ENCODE measurements around the gene THSD4.

The THSD4 gene

DNA sequence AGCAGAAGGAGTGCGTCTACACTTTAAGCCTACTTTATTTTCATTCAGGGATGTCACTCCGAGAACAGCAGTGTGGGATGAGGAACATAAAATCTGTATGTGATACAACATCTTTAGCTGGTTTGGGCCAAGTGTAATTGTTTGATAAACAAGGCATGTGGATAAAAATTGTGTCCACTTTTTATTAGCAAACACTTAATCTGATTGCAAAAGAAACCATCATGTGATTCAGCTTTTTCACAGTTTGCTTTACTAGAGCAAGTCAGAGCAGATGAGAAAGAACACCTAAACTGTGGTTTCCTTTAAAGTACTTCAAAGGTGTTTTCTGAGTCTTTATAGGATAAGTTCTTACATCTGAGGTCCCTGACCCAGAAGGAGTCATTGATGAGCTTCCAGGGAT lies 237.9 kb downstream of the THSD4 start:
- no peak overlapping the region for H2AFZ ChIP-seq (ENCODE audit: low read depth)
- no peaks in the 10 kb centered on the region for H3K79me2 ChIP-seq (ENCODE audit: insufficient read depth, low read depth)
- H3K9ac ChIP-seq: no peak overlapping the region
- no peak overlapping the region for H3K27ac ChIP-seq
- H4K20me1 ChIP-seq (ENCODE audit: insufficient read depth): no peaks in the 10 kb centered on the region
- H3K4me2 ChIP-seq: no peak overlapping the region
- H3K4me1 ChIP-seq (ENCODE audit: low read depth, poor library complexity, severe bottlenecking): no peaks in the 10 kb centered on the region
- no peaks in the 10 kb centered on the region for H3K27me3 ChIP-seq (ENCODE audit: insufficient read depth, low read depth)
- TF ChIP-seq, protein P1, sequence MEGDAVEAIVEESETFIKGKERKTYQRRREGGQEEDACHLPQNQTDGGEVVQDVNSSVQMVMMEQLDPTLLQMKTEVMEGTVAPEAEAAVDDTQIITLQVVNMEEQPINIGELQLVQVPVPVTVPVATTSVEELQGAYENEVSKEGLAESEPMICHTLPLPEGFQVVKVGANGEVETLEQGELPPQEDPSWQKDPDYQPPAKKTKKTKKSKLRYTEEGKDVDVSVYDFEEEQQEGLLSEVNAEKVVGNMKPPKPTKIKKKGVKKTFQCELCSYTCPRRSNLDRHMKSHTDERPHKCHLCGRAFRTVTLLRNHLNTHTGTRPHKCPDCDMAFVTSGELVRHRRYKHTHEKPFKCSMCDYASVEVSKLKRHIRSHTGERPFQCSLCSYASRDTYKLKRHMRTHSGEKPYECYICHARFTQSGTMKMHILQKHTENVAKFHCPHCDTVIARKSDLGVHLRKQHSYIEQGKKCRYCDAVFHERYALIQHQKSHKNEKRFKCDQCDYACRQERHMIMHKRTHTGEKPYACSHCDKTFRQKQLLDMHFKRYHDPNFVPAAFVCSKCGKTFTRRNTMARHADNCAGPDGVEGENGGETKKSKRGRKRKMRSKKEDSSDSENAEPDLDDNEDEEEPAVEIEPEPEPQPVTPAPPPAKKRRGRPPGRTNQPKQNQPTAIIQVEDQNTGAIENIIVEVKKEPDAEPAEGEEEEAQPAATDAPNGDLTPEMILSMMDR (conservative IDR thresholded peaks at IDR 0.05; ENCODE audit: low read depth, low read length): no peak
- H3K4me3 ChIP-seq (IDR thresholded peaks at IDR 0.05; ENCODE audit: insufficient read depth, low read depth, low read length): no peak overlapping the region
- no peaks in the 10 kb centered on the region for H3K36me3 ChIP-seq (ENCODE audit: insufficient read depth)

GRCh38 chr15:71355268-71355667 lies 240.0 kb downstream of the THSD4 start:
- Histone ChIP-seq H3K36me3 (ENCODE audit: insufficient read depth) (no peaks in the 10 kb centered on the region), H3K27me3 (ENCODE audit: insufficient read depth, low read depth) (no peaks in the 10 kb centered on the region), H4K20me1 (ENCODE audit: insufficient read depth) (no peaks in the 10 kb centered on the region), H3K79me2 (ENCODE audit: insufficient read depth, low read depth) (no peaks in the 10 kb centered on the region), H3K9ac (no peak overlapping the region), H3K4me1 (ENCODE audit: low read depth, poor library complexity, severe bottlenecking) (no peaks in the 10 kb centered on the region), H3K27ac (no peak overlapping the region), H3K4me3 (IDR thresholded peaks at IDR 0.05; ENCODE audit: insufficient read depth, low read depth, low read length) (no peak overlapping the region), H2AFZ (ENCODE audit: low read depth) (no peak overlapping the region), H3K4me2 (no peak overlapping the region)
- TF ChIP-seq, protein P1 (conservative IDR thresholded peaks at IDR 0.05; ENCODE audit: low read depth, low read length): no peak

- TF ChIP-seq, protein P1 (conservative IDR thresholded peaks at IDR 0.05; ENCODE audit: low read depth, low read length): no peak
- Histone ChIP-seq H3K36me3 (ENCODE audit: insufficient read depth) (no peaks in the 10 kb centered on the region), H2AFZ (ENCODE audit: low read depth) (no peak overlapping the region), H3K9ac (no peak overlapping the region), H3K27ac (no peak overlapping the region), H3K4me2 (no peak overlapping the region), H3K4me1 (ENCODE audit: low read depth, poor library complexity, severe bottlenecking) (no peaks in the 10 kb centered on the region), H3K27me3 (ENCODE audit: insufficient read depth, low read depth) (no peaks in the 10 kb centered on the region), H3K4me3 (IDR thresholded peaks at IDR 0.05; ENCODE audit: insufficient read depth, low read depth, low read length) (no peak overlapping the region), H4K20me1 (ENCODE audit: insufficient read depth) (no peaks in the 10 kb centered on the region), H3K79me2 (ENCODE audit: insufficient read depth, low read depth) (no peaks in the 10 kb centered on the region)
These were observed 242.1 kb downstream of the THSD4 start for GRCh38 chr15:71357321-71357732.

GRCh38 chr15:71357967-71358366 lies 242.7 kb downstream of the THSD4 start:
- H3K4me1 ChIP-seq (ENCODE audit: low read depth, poor library complexity, severe bottlenecking): no peaks in the 10 kb centered on the region
- no peak overlapping the region for H2AFZ ChIP-seq (ENCODE audit: low read depth)
- no peaks in the 10 kb centered on the region for H3K36me3 ChIP-seq (ENCODE audit: insufficient read depth)
- H3K4me3 ChIP-seq (IDR thresholded peaks at IDR 0.05; ENCODE audit: insufficient read depth, low read depth, low read length): no peak overlapping the region
- no peaks in the 10 kb centered on the region for H3K79me2 ChIP-seq (ENCODE audit: insufficient read depth, low read depth)
- no peak overlapping the region for H3K4me2 ChIP-seq
- H3K9ac ChIP-seq: no peak overlapping the region
- H4K20me1 ChIP-seq (ENCODE audit: insufficient read depth): no peaks in the 10 kb centered on the region
- TF ChIP-seq, protein P1 (conservative IDR thresholded peaks at IDR 0.05; ENCODE audit: low read depth, low read length): no peak
- no peak overlapping the region for H3K27ac ChIP-seq
- no peaks in the 10 kb centered on the region for H3K27me3 ChIP-seq (ENCODE audit: insufficient read depth, low read depth)
